Right cardiac atrium (tissue), 5 donors: ENCODE data around the gene GAREM1. TPM values are rescaled to one million over a fixed set of nuclear protein-coding genes. Genes with fewer than 3 reads are reported as not detected.

Experiments
- ATAC-seq, 2 donors: fragments of 200-7000 bp; cut with Tn5 transposase; one replicate each; pipeline versions ENCODE4 v1.8.0 to v1.9.1; 2020; ENCODE audit warnings: moderate library complexity in 2 of 2, mild to moderate bottlenecking in 1 of 2
- DNase-seq, 3 donors: peaks; one replicate each; pipeline ENCODE4 v3.0.0-alpha.2; 2020
- H3K27ac ChIP-seq: one replicate; pipeline ENCODE4 v1.5.1; 2013; ENCODE audit warnings: mild to moderate bottlenecking, low read length, control low read depth, moderate library complexity
- H3K27me3 ChIP-seq: one replicate; pipeline ENCODE4 v1.6.1; 2013; ENCODE audit not compliant: control insufficient read depth, insufficient read depth
- H3K4me1 ChIP-seq: one replicate; pipeline ENCODE4 v1.6.1; 2013; ENCODE audit warnings: low read length; ENCODE audit not compliant: control insufficient read depth, insufficient read depth
- H3K4me3 ChIP-seq: one replicate; pipeline ENCODE4 v1.5.1; 2013; ENCODE audit warnings: low read length, control low read depth
- H3K9me3 ChIP-seq: one replicate; pipeline ENCODE4 v1.6.1; 2013; ENCODE audit warnings: low read length; ENCODE audit not compliant: control insufficient read depth
- WGBS: extraction: QIAGEN DNeasy Blood & Tissue Kit; methylation state at CpG from one replicate; pipeline ENCODE4 v1.1.7; 2013; 5-methylcytosine and 5-hydroxymethylcytosine counted together
- intact Hi-C, 4 donors: fragments of 100-400 bp; cut with DNase I; formaldehyde crosslinking; loops; one replicate each; pipeline versions ENCODE4 v1.11.0 to v1.14.0; 2022 to 2023
- polyA plus RNA-seq: library from polyadenylated mRNA; stranded (reverse); fragments of 200-250 nt; gene quantifications from one replicate; pipeline ENCODE4 v1.2.3, GENCODE V29; 2013
- total RNA-seq, 4 donors: library from RNA; stranded (reverse); fragmentation: NEBNext Ultra II Directional; extraction: Animal tissue kit (Norgen Biotek cat#: 25700); gene quantifications; one replicate each; pipeline ENCODE4 v1.2.1, GENCODE V29; 2021
- donor health status: healthy with polysubstance abuse.
- donor health status: DM: no; HTN: yes; CAD: no.
- donor health status: DM: no; HTN: no; CAD: no.
- donor health status: DM: no; HTN: yes; CAD: no; lungs with severe emphysema.
- donor health status: DM: yes; HTN: yes; CAD: no.

The GAREM1 gene
- total and polyA plus RNA-seq, 5 donors: 2.9 to 14.8 (median 12.7) TPM

GRCh38 chr18:32276256-32276655 lies 194.4 kb downstream of the GAREM1 start:
- intact Hi-C loops: no loop called here
- DNase-seq (no peak), ATAC-seq (no peak)
- 91% methylated on average over 2 of the region's 2 CpGs for WGBS
- H3K27me3 ChIP-seq: no peaks in the 10 kb centered on the region
- no peaks in the 10 kb centered on the region for H3K9me3 ChIP-seq
- no peaks in the 10 kb centered on the region for H3K4me1 ChIP-seq
- no peak overlapping the region for H3K27ac ChIP-seq
- H3K4me3 ChIP-seq: no peak overlapping the region

DNA sequence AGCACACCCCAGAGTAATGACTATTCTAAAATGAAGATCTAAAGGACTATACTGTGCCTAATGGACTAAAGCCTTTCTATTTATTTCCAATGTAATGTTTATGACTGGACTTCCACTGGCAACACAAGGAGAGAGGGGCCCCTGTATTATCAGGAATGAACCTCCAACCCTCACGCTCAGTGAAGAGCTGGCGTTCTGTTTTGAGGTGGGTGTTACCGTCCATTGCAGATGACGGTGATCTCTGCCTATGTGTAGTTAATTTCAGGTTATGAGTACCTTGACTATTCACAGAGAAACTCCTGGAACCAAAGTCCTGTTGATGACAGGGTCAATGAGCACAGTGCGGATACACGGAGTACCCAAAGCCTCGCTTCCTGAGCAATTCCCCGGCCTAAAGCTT lies 195.5 kb downstream of the GAREM1 start:
- no peaks in the 10 kb centered on the region for H3K4me1 ChIP-seq
- intact Hi-C loops: no loop called here
- H3K27ac ChIP-seq: no peak overlapping the region
- no peak for DNase-seq
- no peaks in the 10 kb centered on the region for H3K27me3 ChIP-seq
- H3K4me3 ChIP-seq: no peak overlapping the region
- WGBS: 94% methylated on average over 8 of the region's 8 CpGs
- H3K9me3 ChIP-seq: no peaks in the 10 kb centered on the region
- ATAC-seq: no peak

GRCh38 chr18:32274307-32274706 lies 196.4 kb downstream of the GAREM1 start:
- intact Hi-C loops: loop anchor here (5.0 kb wide), 2 partner anchors 198 to 278 kb away; partner anchors contain the start of gene GAREM1 (in 3 of the 4)
- Histone ChIP-seq H3K4me3 (no peak overlapping the region), H3K27me3 (no peaks in the 10 kb centered on the region), H3K4me1 (no peaks in the 10 kb centered on the region), H3K9me3 (no peaks in the 10 kb centered on the region), H3K27ac (no peak overlapping the region)
- no peak for ATAC-seq
- WGBS: 77% methylated on average over 7 of the region's 7 CpGs
- DNase-seq: no peak

GRCh38 chr18:32271672-32272208 lies 198.9 kb downstream of the GAREM1 start:
- H3K9me3 ChIP-seq: no peaks in the 10 kb centered on the region
- H3K27ac ChIP-seq: no peak overlapping the region
- peak; percentile 66 to 70 for ATAC-seq
- 42% methylated on average over 5 of the region's 5 CpGs for WGBS
- H3K4me1 ChIP-seq: no peaks in the 10 kb centered on the region
- DNase-seq: no peak
- no peaks in the 10 kb centered on the region for H3K27me3 ChIP-seq
- intact Hi-C loops: loop anchor here (2.0 to 5.0 kb wide), 3 partner anchors 199 to 281 kb away; partner anchors contain the start of gene GAREM1 (in 4 of the 4)
- H3K4me3 ChIP-seq: no peak overlapping the region

- 84% methylated on average over 8 of the region's 8 CpGs for WGBS
- Histone ChIP-seq H3K9me3 (no peaks in the 10 kb centered on the region), H3K4me1 (no peaks in the 10 kb centered on the region), H3K27me3 (no peaks in the 10 kb centered on the region), H3K4me3 (no peak overlapping the region), H3K27ac (no peak overlapping the region)
- ATAC-seq (no peak), DNase-seq (no peak)
- intact Hi-C loops: loop anchor here (2.0 to 5.0 kb wide), 3 partner anchors 200 to 282 kb away; partner anchors contain the start of gene GAREM1 (in 4 of the 4)
Measured at GRCh38 chr18:32270341-32270740, 200.3 kb downstream of the GAREM1 start.

DNA sequence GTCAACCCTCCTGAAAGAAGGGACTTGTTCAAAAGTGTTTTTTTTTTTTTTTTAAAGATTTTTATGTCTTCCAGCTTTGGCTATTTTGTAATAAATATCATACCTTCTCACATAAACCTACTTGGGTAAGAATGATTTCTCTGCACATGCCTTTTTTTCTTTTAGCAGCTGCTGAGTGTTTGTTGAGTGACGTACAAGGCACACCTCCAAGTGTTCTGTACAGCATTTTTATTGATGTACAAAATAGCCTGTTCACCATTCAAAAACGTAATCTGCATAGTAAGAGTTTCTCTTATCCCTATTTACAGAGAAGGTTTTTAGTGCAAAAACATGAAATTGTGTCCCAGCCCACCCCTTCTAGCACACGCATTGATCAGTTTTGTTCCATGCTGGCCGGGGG lies 203.2 kb downstream of the GAREM1 start:
- H3K9me3 ChIP-seq: no peaks in the 10 kb centered on the region
- H3K27ac ChIP-seq: no peak overlapping the region
- DNase-seq: no peak
- ATAC-seq: no peak
- no peaks in the 10 kb centered on the region for H3K27me3 ChIP-seq
- H3K4me3 ChIP-seq: no peak overlapping the region
- 79% methylated on average over 4 of the region's 4 CpGs for WGBS
- H3K4me1 ChIP-seq: no peaks in the 10 kb centered on the region
- intact Hi-C loops: loop anchor here in 1 of 4 donors (10.0 kb wide), 1 partner anchor 287 kb away; no protein-coding TSS in a partner anchor

GRCh38 chr18:32264401-32264800 lies 206.3 kb downstream of the GAREM1 start:
- Histone ChIP-seq H3K9me3 (no peaks in the 10 kb centered on the region), H3K27me3 (no peaks in the 10 kb centered on the region), H3K4me3 (no peak overlapping the region), H3K4me1 (no peaks in the 10 kb centered on the region), H3K27ac (no peak overlapping the region)
- DNase-seq: no peak
- intact Hi-C loops: loop anchor here in 1 of 4 donors (10.0 kb wide), 1 partner anchor 290 kb away; no protein-coding TSS in a partner anchor
- no peak for ATAC-seq
- WGBS: 73% methylated on average over 2 of the region's 2 CpGs

GRCh38 chr18:32262092-32262491 lies 208.6 kb downstream of the GAREM1 start:
- WGBS: 45% methylated on average over 1 of the region's 1 CpG
- ATAC-seq: peak in 1 of 2 donors; percentile 19

DNA sequence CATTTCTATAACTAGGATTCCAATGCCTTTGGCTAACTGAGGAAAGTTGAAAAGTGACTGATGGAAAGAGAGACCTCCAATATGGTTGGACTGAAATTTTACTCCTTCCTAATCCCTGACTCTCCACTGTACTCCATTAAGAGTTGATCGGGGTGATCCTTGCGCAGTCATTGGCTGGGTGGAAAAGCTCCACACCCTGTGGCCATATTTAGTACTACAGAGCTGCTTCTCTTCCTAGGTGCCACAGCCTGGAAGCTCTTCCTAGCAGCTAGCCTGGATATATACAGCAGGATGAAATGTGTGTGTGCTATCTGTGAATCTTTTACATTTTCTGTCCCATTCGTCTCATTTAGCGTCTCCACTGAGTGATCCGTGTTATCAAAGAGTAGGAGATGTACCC lies 209.7 kb downstream of the GAREM1 start:
- ATAC-seq (no peak), DNase-seq (no peak)
- Histone ChIP-seq H3K4me1 (no peaks in the 10 kb centered on the region), H3K27me3 (no peaks in the 10 kb centered on the region), H3K9me3 (no peaks in the 10 kb centered on the region), H3K4me3 (no peak overlapping the region), H3K27ac (no peak overlapping the region)
- intact Hi-C loops: loop anchor here in 1 of 4 donors (10.0 kb wide), 1 partner anchor 294 kb away; no protein-coding TSS in a partner anchor
- 93% methylated on average over 5 of the region's 5 CpGs for WGBS

More at GRCh38 chr18:32262092-32262491, 208.6 kb downstream of the GAREM1 start:
- no peaks in the 10 kb centered on the region for H3K27me3 ChIP-seq
- no peak for DNase-seq
- intact Hi-C loops: loop anchor here in 1 of 4 donors (10.0 kb wide), 1 partner anchor 293 kb away; no protein-coding TSS in a partner anchor
- H3K27ac ChIP-seq: no peak overlapping the region
- no peak overlapping the region for H3K4me3 ChIP-seq
- no peaks in the 10 kb centered on the region for H3K4me1 ChIP-seq
- no peaks in the 10 kb centered on the region for H3K9me3 ChIP-seq

DNA sequence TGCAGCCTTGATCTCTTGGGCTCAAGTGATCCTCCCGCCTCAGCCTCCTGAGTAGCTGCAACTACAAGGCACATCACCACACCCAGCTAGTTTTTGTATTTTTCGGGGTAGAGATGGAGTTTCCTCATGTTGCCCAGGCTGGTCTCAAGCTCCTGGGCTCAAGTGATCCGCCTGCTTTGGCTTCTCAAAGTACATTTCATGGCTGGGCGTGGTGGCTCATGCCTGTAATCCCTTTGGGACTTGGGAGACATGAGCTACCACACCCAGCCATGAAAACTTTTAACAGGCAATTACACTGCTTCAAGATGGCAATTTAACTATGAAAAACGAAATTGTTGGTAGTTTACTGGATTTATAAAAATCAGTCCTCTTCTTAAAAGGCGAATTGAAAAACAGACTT lies 211.1 kb downstream of the GAREM1 start:
- H3K9me3 ChIP-seq: no peaks in the 10 kb centered on the region
- H3K27me3 ChIP-seq: no peaks in the 10 kb centered on the region
- DNase-seq: no peak
- intact Hi-C loops: loop anchor here in 1 of 4 donors (10.0 kb wide), 1 partner anchor 105 kb away; no protein-coding TSS in a partner anchor
- no peak overlapping the region for H3K27ac ChIP-seq
- H3K4me3 ChIP-seq: no peak overlapping the region
- no peak for ATAC-seq
- WGBS: 86% methylated on average over 6 of the region's 6 CpGs
- no peaks in the 10 kb centered on the region for H3K4me1 ChIP-seq

- Histone ChIP-seq H3K4me3 (no peak overlapping the region), H3K4me1 (no peaks in the 10 kb centered on the region), H3K27me3 (no peaks in the 10 kb centered on the region), H3K9me3 (no peaks in the 10 kb centered on the region), H3K27ac (no peak overlapping the region)
- DNase-seq (no peak), ATAC-seq (no peak)
- intact Hi-C loops: loop anchor here in 1 of 4 donors (10.0 kb wide), 1 partner anchor 104 kb away; no protein-coding TSS in a partner anchor
- WGBS: 81% methylated on average over 5 of the region's 5 CpGs
Measured at GRCh38 chr18:32258558-32259204, 212.0 kb downstream of the GAREM1 start.
